Embryonic facial prominence (tissue), 1 donor: ENCODE results near the gene PUM2.
"Not testable (repeated sequence)": the region's sequence is repeated elsewhere in the genome, so short reads cannot be mapped to it uniquely, and the experiment has no call there.

Experiments
- DNase-seq: peaks from one replicate; pipeline ENCODE4 v3.0.0-alpha.2; 2016; ENCODE audit errors: extremely low spot score

PUM2 gene

GRCh38 chr2:20350753-20351554 lies at the start of gene PUM2:
Gene PUM2 (minus strand): TSS chr2:20350844. CDS start chr2:20327360, 23,484 bp downstream.
- peak; percentile 93 for DNase-seq

DNA sequence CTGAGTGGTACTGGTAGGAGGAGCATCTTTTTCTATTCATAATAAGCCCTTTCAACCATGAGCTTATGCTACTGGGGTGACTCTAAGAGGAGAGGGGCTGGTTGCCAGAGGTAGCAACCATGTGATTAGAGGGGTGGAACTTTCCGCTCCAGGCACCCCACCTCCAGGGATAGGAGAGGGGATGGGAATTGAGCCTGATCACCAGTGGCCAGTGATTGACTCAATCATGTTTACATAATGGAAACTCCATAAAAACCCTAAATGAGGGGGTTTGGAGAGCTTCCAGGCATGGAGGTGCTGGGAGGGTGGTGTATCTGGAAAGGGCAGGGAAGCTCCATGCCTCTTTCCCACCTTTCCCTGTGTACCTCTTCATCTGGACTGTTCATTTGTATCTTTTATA lies 49.7 kb upstream of the PUM2 start:
- no peak for DNase-seq

DNA sequence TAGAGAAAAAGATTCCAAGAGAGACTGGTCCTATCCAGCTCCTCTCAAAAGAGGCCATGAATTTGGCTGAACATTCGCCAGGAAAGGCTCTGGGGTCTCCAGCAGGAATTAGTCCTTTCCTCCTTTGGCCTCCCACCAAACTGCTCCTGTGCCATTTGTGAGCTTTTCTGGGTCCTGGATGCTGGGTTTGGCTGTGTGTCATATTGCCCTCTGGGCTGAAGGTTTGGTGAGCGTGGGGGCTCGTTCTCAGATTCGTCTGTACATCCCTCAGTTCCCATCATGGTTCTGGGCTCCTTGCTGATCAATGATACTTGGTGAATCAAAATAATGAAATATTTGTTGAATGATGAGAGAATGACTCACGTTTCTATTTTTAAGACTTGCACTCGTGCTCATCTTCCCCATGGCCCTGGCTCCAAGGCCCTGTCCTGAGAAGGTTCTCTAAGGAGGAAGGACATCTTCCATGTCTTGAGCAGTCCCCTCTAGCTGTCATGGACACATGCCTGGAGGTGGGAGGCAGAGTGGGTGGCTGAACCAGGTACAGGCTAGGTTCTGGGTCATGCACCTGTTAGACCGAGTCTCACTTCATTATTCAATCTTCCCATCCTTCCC lies 48.4 kb upstream of the PUM2 start:
- DNase-seq: no peak

GRCh38 chr2:20397811-20398447 lies 47.3 kb upstream of the PUM2 start:
- DNase-seq: no peak

GRCh38 chr2:20396356-20397000 lies 45.8 kb upstream of the PUM2 start:
- no peak for DNase-seq

- no peak for DNase-seq
Observed at GRCh38 chr2:20393986-20394385, 43.3 kb upstream of the PUM2 start.

GRCh38 chr2:20391951-20392699 lies 41.5 kb upstream of the PUM2 start:
- no peak for DNase-seq

GRCh38 chr2:20390524-20391123 lies 40.0 kb upstream of the PUM2 start:
- DNase-seq: no peak

DNA sequence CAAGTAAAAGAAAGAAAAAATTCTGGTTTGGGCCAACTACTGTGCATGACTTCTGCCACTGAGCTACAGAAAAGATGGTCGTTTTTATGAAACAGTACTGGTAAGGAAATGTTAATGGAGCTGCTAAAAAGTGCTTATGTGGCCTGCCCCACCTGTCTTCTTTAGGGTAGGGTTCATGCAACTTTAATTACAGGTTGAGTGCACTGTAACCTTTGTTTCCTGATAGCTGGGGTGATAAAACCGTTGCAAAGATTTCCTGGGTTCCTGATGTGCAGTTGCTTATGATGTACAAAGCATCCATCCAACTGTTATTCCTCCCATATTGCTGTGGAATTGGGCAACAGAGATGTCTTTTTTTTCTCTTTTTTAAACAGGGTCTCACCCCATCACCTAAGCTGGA lies 34.3 kb upstream of the PUM2 start:
- no peak for DNase-seq

- no peak for DNase-seq
Observed at GRCh38 chr2:20382965-20383810, 32.5 kb upstream of the PUM2 start.

- no peak for DNase-seq
Observed at GRCh38 chr2:20381457-20381856, 30.8 kb upstream of the PUM2 start.

DNA sequence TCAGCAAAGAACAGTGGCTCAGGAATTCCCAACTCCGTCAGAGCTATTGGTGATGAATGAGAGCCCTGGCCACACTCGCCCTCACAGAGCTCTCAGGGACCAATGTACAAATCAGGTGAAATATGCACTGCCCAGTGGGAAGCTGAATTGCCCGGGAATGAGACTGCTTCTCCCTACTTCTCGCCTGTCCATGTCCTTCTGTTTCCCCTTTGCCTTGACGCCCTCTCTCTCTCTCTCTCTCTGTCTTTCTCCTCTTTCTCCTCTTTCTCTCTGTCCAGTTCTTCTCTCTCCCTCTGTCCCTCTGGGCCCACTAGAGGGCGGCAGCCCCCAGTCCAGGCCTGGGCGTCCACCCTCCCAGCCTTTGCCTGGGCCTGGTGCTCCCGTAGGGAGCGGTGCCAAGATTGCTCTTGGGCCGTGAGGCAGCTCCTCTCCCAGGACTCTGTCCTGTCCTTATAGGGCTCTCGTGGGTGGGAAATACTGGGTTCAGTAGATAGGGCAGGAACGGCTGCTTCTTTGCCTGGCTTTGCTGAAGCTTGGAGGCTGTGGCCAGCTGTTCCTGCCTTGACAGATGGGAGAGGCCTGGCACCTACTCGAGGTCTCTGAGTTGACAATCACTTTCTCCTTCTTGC lies 28.4 kb upstream of the PUM2 start:
- no peak for DNase-seq

DNA sequence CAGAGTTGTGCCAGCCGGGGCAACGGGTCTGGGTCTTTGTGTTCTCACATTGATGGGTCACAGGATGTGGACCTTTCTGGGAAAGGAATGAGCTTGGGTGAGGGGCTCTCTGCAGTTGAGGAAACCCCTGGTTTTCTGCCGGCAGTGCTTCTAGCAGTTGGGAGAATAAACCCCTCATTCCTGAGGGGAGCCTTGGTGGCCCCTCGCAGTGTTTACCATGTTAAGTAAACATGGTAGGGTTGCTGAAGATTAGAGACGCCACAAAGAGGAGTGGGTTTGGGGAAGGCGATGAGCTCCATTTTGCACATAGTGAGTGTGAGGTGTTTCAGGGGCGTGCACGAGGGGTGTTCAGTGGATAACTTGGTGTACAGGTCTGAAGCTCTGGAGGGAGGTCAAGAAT lies 27.7 kb upstream of the PUM2 start:
- no peak for DNase-seq

DNA sequence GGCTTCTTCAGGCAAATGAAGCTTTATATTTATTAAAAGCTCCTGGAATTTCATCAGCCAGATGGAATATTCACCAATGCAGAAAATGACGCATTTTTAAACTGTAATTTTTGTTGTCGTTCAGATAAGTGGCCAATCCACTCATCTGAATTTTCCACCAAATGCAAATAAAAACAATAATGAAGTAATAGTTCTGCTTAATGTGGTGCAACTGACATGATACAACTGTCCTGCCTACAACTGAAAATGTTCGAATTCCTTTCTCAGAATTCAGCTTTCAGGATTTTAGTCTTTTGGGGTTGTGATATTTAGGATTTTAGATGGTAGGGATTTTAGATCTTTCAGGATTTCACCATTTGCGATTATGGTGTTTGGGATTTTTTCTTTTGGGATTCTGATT lies 27.1 kb upstream of the PUM2 start:
- DNase-seq: no peak

GRCh38 chr2:20374982-20375381 lies 24.3 kb upstream of the PUM2 start:
- DNase-seq: not testable (repeated sequence)

DNA sequence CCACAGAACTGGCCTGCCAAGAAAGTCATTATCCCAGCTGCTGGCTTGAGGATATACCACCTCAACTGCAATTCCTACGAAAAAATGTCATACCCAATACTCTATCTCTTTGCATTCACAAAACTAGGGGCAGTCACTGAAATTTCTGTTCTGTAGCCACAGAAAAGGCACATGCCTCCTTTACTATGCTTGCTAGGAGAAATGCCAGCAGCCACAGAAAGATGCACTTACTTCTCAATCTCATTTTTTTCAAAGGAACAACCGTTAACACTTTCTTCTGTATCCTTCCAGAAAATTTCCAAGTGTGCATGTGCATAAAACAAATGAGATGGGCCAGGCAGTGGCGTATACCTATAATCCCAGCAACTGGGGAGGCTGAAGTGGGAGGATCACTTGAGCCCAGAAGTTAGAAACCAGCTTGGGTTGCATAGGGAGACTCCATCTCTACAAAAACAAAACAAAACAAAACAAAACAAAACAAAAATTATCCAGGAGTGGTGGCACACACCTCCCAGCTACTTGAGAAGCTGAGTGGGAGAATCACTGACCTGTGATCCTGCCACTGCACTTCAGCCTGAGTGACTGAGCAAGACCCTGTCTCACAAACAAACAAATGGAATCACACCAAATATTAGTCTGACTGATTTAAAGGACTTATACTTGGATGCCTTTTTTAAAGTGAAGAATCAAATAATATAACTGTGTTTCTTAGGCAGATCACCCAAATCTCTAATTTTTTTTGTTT lies 22.4 kb upstream of the PUM2 start:
- no peak for DNase-seq

DNA sequence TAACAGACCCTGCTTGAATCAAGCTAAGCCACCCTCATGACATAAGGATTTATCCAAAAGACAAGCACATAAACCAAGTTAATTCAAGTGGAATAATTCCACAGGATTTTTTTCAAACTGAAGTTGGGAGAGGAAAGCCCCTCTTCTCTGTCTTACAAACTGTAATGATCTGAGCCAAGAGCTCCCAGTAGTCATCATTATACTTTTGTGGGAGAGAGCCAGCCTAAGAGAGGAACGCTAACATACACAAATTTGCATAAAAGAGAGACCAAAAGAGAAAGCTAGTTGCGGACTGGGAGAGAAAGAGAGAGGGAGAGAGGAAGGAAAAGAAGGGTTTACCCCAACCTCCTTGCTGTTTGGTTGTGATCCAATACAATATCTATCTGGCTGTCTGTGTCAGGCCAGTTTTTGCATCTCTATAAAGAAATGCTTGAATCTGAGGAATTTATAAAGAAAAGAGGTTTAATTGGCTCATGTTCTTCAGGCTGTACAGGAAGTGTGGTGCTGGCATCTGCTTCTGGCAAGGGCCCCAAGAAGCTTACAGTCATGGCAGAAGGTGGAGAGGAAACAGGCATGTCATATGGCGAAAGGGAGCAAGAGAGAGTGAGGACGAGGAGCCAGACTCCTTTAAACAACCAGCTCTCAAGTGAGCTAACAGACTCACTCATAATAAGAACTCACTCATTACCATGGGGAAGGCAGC lies 20.8 kb upstream of the PUM2 start:
- DNase-seq: no peak

GRCh38 chr2:20370191-20370590 lies 19.5 kb upstream of the PUM2 start:
- DNase-seq: no peak

- DNase-seq: no peak
Observed at GRCh38 chr2:20369366-20369765, 18.7 kb upstream of the PUM2 start.
